Esophagus (tissue), 2 donors: ENCODE measurements around the gene ERC1. TPM values are rescaled to one million over a fixed set of nuclear protein-coding genes. Genes with fewer than 3 reads are reported as not detected.

ENCODE experiments used
- H3K27ac ChIP-seq, 2 donors: one replicate each; pipeline ENCODE4 v1.5.1; 2013; ENCODE audit warnings: low read depth in 2 of 2, mild to moderate bottlenecking in 2 of 2, inconsistent platforms in 1 of 2, low read length in 1 of 2, moderate library complexity in 1 of 2
- H3K27me3 ChIP-seq, 2 donors: one replicate each; pipeline ENCODE4 v1.6.1; 2013; ENCODE audit warnings: low read length in 2 of 2, control low read depth in 1 of 2, mild to moderate bottlenecking in 1 of 2; ENCODE audit not compliant: insufficient read depth in 2 of 2, control insufficient read depth in 1 of 2
- H3K36me3 ChIP-seq, 2 donors: one replicate each; pipeline ENCODE4 v1.6.1; 2013; ENCODE audit warnings: low read length in 1 of 2; ENCODE audit not compliant: control insufficient read depth in 2 of 2, insufficient read depth in 2 of 2
- H3K4me1 ChIP-seq, 2 donors: one replicate each; pipeline ENCODE4 v1.6.1; 2013; ENCODE audit warnings: low read length in 1 of 2; ENCODE audit not compliant: control insufficient read depth in 2 of 2, insufficient read depth in 2 of 2
- H3K4me3 ChIP-seq, 2 donors: one replicate each; pipeline ENCODE4 v1.5.1; 2013; ENCODE audit warnings: low read length in 2 of 2, mild to moderate bottlenecking in 2 of 2, low read depth in 1 of 2, moderate library complexity in 1 of 2
- H3K9me3 ChIP-seq, 2 donors: one replicate each; pipeline ENCODE4 v1.6.1; 2013; ENCODE audit warnings: mild to moderate bottlenecking in 2 of 2, low read depth in 1 of 2, low read length in 1 of 2, moderate library complexity in 1 of 2; ENCODE audit not compliant: control insufficient read depth in 2 of 2, insufficient read depth in 1 of 2
- WGBS, 2 donors: extraction: QIAGEN DNeasy Blood & Tissue Kit; methylation state at CpG; one replicate each; pipeline ENCODE4 v1.1.7; 2013; 5-methylcytosine and 5-hydroxymethylcytosine counted together
- polyA plus RNA-seq, 2 donors: library from polyadenylated mRNA; stranded (reverse); fragments of 200-250 nt; gene quantifications; one replicate each; pipeline ENCODE4 v1.2.3, GENCODE V29; 2013
- donor health status: healthy with polysubstance abuse.
- donor health status: Bipolar disorder and iron deficiency.

The ERC1 gene
- polyA plus RNA-seq, 2 donors, result 6.4 to 8.7 TPM

GRCh38 chr12:1504895-1505311, 513.9 kb downstream of the ERC1 start:
- Histone ChIP-seq H3K4me3 (no peak overlapping the region), H3K36me3 (no peaks in the 10 kb centered on the region), H3K27ac (no peak overlapping the region), H3K27me3 (no peaks in the 10 kb centered on the region), H3K9me3 (no peaks in the 10 kb centered on the region), H3K4me1 (no peaks in the 10 kb centered on the region)
- 73 to 81% methylated on average over 13 to 14 of the region's 14 CpGs for WGBS, 2 donors

- Histone ChIP-seq H3K36me3 (no peaks in the 10 kb centered on the region), H3K27ac (no peak overlapping the region), H3K9me3 (no peaks in the 10 kb centered on the region), H3K27me3 (no peaks in the 10 kb centered on the region), H3K4me1 (no peaks in the 10 kb centered on the region), H3K4me3 (no peak overlapping the region)
- 92 to 96% methylated on average over 10 of the region's 10 CpGs for WGBS, 2 donors
These were observed 514.6 kb downstream of the ERC1 start for GRCh38 chr12:1505576-1505975.

DNA sequence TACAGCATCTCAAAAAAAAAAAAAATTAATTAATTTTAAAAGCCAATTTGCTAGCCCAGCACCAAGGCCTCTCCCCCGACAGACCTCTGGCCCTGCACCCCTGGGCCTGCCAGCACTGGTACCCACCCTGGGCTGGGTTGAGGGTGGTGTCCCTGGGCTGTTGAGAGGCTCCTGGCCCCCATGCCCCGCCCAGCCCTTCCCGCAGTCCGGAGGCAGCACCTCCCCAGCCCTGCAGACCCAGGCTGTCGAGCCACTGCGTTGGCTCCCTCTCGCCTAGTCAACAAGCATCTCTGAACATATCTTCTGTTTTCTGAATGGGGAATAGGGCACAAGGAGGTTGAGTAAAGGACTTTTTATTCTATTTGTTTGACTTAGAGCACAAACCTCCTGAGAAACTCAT, 516.3 kb downstream of the ERC1 start:
- 89 to 92% methylated on average over 7 of the region's 7 CpGs for WGBS, 2 donors
- Histone ChIP-seq H3K27ac (no peak overlapping the region), H3K36me3 (no peaks in the 10 kb centered on the region), H3K9me3 (no peaks in the 10 kb centered on the region), H3K27me3 (no peaks in the 10 kb centered on the region), H3K4me1 (no peaks in the 10 kb centered on the region), H3K4me3 (no peak overlapping the region)

GRCh38 chr12:1509413-1510052, 518.5 kb downstream of the ERC1 start:
- H3K4me3 ChIP-seq, result no peak overlapping the region
- 81 to 84% methylated on average over 14 of the region's 14 CpGs for WGBS, 2 donors
- no peaks in the 10 kb centered on the region for H3K27me3 ChIP-seq
- no peaks in the 10 kb centered on the region for H3K4me1 ChIP-seq
- no peaks in the 10 kb centered on the region for H3K9me3 ChIP-seq
- H3K27ac ChIP-seq, result no peak overlapping the region
- no peaks in the 10 kb centered on the region for H3K36me3 ChIP-seq

DNA sequence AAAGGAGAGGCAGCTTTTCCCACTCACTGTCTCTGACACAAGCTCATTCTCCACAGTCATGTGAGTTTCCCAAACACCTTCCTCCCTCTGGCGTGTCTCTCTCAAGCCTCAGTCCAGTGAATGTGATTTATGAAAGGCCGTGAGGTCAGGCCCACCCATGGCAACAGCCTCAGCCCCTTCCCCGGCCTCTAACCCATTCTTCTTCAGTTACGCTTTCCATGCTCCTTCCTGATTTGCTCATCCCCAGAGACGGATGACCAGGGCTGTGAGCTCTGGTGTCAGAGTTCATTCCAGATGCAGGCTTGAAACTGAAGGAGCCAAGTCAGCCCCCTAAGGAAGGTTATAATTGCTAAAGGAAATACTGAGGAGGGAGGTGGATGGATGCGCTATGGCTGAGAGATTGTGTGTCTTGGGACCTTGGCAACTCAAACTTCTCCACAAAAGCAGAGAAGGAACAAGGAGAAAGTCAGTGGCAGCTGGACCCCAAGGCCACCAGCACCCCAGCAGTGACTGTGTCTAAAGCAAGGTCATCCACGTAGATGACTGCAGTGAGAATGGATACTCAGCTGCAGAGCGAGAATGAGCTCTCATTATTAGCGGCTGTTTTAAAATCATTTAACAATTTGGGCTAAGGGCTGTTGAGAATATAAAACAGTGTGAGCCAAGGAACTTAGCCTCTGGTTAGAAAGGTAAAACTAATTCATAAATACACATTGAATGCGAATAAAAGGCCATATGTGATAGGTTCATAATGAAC, 519.2 kb downstream of the ERC1 start:
- Histone ChIP-seq H3K4me3 (no peak overlapping the region), H3K27ac (no peak overlapping the region), H3K4me1 (no peaks in the 10 kb centered on the region), H3K36me3 (no peaks in the 10 kb centered on the region), H3K9me3 (no peaks in the 10 kb centered on the region), H3K27me3 (no peaks in the 10 kb centered on the region)
- WGBS, 2 donors, result 75 to 80% methylated on average over 10 of the region's 10 CpGs

DNA sequence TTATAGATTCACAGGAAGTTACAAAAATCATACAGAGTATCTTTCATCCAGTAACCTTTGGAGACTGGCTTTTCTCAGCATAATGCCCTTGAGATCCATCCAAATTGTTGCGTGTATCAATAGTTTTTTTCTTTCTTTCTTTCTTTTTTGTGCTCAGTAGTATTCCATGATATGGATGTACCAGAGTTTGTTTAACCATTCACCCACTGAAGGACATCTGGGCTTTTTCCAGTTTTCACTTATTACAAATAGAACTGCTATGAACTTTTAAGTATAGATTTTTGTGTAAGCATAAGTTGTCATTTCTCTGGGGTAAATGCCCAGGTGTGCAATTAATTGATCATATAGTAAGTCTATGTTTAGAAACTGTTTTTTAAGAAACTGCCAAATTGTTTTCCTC, 524.0 kb downstream of the ERC1 start:
- WGBS, 2 donors, result 90 to 98% methylated on average over 1 of the region's 1 CpG

DNA sequence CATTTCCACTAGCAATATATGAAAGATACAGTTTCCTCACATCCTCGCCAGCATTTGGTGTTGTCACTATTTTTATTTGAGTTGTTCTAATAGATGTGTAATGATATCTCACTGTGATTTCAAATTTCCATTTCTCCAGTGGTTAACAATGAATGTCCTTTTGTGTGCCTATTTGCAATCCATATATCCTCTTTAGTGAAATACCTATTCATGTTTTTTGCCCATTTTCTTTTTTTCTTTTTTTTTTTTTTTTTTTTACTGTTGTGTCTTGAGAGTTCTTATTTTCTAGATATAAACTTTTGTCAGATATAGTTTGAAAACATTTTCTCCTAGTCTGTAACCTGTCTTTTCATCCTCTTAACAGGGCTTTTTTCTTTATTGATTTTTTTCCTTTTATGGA, 524.4 kb downstream of the ERC1 start:
- 100% methylated on average over 1 of the region's 1 CpG for WGBS, 2 donors
- no peaks in the 10 kb centered on the region for H3K27me3 ChIP-seq
- H3K4me1 ChIP-seq, result peaks cover 0 to 7% of the 10 kb centered on the region in 2 donors
- H3K9me3 ChIP-seq, result no peaks in the 10 kb centered on the region
- H3K27ac ChIP-seq, result no peak overlapping the region
- no peaks in the 10 kb centered on the region for H3K36me3 ChIP-seq
- H3K4me3 ChIP-seq, result no peak overlapping the region

More for the DNA sequence above, 524.0 kb downstream of the ERC1 start:
- Histone ChIP-seq H3K4me1 (peaks cover 0 to 7% of the 10 kb centered on the region in 2 donors), H3K36me3 (no peaks in the 10 kb centered on the region), H3K27ac (no peak overlapping the region), H3K9me3 (no peaks in the 10 kb centered on the region), H3K27me3 (no peaks in the 10 kb centered on the region), H3K4me3 (no peak overlapping the region)

GRCh38 chr12:1517007-1517406, 526.0 kb downstream of the ERC1 start:
- H3K4me3 ChIP-seq, result no peak overlapping the region
- no peaks in the 10 kb centered on the region for H3K9me3 ChIP-seq
- H3K27ac ChIP-seq, result no peak overlapping the region
- H3K27me3 ChIP-seq, result no peaks in the 10 kb centered on the region
- no peaks in the 10 kb centered on the region for H3K36me3 ChIP-seq
- peaks cover 0 to 7% of the 10 kb centered on the region in 2 donors for H3K4me1 ChIP-seq
- 15 to 19% methylated on average over 2 of the region's 2 CpGs for WGBS, 2 donors

- Histone ChIP-seq H3K27ac (no peak overlapping the region), H3K36me3 (no peaks in the 10 kb centered on the region), H3K4me1 (peaks cover 0 to 7% of the 10 kb centered on the region in 2 donors), H3K9me3 (no peaks in the 10 kb centered on the region), H3K4me3 (no peak overlapping the region), H3K27me3 (no peaks in the 10 kb centered on the region)
- WGBS, 2 donors, result 78 to 84% methylated on average over 8 of the region's 8 CpGs
These were observed 526.9 kb downstream of the ERC1 start for GRCh38 chr12:1517734-1518525.
